SK-N-MC (cell line): ENCODE data around the gene KRTAP10-8.

Experiments
- EZH2 ChIP-seq: fragments of 200-600 bp; sonication (generic); IDR thresholded peaks from one replicate; pipeline ENCODE4 v1.6.1; 2017; ENCODE audit warnings: antibody characterized with exemption
- POLR2AphosphoS5 ChIP-seq: IDR thresholded peaks from 2 replicates; pipeline ENCODE4 v1.6.1; 2012; ENCODE audit warnings: mild to moderate bottlenecking, low read depth, low read length, borderline replicate concordance

GRCh38 chr21:44650265-44650972 is 38.5 kb downstream of the KRTAP10-8 start:
- TF ChIP-seq POLR2AphosphoS5 (no peak), EZH2 (no peak)
